GM19324 (cell line): ENCODE data around the gene FAM133A.

Source experiments
- ATAC-seq: cut with Tn5 transposase; IDR thresholded peaks from one replicate; pipeline ENCODE4 v1.9.1; 2021; ENCODE audit warnings: mild to moderate bottlenecking, moderate library complexity; ENCODE audit not compliant: unreplicated experiment, low FRiP score

FAM133A gene

DNA sequence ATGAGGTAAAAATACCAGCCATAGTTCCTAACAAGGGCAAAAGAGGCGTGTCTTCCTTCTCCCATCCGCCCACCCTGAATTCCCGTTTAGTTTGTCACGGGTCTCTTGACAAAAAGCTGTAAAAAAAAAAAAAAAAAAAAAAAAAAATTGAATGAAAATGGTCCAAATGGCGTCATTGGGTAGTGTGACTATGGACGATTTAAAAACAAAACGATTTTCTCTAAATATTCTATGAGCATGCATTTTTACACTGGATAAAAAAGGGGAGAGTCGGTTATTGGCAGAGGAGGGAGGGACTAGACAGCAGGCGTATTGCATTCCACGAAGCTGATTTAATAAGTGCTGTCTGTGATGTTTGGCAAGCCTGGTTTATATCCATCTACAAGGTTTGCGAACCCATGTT lies at the start of gene FAM133A:
Gene FAM133A (plus strand): TSS at position 338 of the 403 bp plus-strand sequence. CDS start 35,214 bp downstream, outside the sequence.
- ATAC-seq, result no peak

DNA sequence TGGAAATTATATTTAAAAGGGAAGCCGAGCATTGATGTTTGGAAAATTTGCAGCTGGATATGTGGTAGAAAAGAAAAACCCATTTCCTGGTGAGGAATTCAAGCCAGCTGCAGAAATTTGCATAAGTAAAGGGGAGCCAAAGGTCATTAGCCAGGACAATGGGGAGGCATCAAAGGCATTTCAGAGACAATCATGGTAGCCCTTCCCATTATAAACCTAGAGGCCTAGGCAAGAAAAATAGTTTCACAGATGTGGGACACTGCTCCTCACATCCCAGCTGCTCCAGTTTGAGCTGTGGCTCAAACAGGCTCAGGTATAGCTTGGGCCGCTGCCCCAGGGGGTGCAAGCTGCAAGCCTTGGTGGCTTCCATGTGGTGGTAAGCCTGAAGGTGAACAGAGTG lies 36.4 kb upstream of the FAM133A start:
- no peak for ATAC-seq

DNA sequence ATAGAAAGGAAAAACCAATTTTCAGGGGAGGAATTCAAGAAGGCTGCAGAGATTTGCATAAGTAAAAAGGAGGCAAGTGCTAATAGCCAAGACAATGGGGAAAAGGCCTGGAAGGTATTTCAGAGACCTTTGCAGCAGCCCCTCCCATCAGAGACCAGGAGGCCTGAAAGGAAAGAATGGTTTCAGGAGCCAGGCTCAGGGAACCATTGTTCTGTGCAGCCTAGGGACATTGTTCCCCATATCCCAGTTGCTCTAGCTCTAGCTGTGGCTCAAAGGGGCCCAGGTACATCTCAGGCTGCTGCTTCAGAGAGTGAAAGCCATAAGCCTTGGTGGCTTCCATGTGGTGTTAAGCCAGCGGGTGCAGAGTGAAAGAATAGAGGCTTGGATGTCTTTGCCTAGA lies 24.6 kb upstream of the FAM133A start:
- no peak for ATAC-seq

DNA sequence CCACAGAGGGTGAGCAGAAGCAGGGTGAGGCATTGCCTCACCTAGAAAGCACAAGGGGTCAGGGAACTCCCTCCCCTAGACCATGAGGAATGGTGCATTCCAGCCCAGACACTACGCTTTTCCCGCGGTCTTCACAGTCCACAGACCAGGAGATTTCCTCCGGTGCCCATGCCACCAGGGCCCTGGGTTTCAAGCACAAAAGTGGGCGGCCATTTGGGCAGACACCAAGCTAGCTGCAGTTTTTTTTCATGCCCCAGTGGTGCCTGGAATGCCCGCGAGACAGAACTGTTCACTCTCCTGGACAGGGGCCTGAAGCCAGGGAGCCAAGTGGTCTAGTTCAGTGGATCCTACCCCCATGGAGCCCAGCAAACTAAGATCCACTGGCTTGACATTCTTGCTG lies 13.4 kb upstream of the FAM133A start:
- no peak for ATAC-seq

DNA sequence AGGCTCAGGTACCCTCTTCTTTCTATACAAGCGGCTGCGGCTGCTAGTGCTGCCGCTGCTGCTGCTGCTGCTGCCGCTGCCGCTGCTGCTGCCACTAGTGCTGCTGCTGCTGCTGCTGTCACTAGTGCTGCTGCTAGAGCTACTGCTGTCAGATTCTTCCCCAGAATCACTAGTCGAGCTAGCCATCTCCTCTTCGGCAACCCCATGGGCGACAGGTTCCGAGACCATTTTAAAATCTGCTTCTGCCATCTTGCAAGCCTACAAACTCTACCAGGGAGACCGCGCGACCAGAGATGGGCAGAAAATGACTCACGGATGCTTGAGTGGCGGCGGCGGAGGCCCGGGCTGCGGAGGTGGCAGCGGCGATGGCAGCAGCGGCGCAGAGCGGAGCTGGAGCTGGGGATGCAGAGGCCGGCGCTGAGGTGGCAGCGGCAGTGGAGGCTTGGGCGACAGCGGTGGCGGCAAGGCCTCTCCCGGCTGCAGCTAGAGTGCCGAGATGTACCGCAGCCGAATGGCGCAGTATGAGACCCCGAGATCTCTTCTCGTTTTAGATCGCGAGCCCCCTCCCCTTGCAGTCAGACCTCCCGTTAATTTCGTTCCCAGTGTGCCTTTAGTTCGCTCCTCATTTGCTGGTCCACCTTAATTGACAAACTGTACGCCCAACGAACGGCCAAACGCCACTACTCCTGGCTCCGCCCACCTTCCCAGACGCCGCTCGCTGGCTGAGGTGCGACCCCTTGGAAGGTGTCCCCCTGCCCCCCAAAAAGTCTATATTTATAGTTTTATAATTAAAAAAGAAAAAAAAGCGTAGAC lies 744 bp upstream of the FAM133A start, which contains the start of gene NAP1L3:
Gene NAP1L3 (minus strand): TSS at position 523 of the 813 bp plus-strand sequence. CDS start 274 bp downstream, at position 249.
- ATAC-seq, result no peak

DNA sequence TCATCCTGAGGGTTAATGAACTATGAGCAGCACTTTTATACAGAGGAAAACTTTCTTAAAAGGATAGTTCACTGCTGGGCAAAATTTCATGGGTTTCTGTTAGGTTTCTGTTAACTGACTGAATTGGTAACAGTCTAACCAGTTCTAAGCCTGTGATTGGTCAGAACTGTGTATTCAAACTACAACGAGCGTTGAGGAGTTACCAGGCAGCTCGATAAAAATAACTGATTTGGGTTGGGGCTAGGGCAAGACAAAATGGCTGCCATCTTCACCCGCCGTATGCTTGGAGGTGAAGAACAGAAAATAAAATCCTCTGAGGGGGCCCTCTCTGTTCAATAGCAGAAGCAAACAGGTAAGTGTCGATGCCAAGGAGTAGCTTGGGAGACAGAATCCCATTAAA lies 22.0 kb downstream of the FAM133A start:
- ATAC-seq, result no peak

DNA sequence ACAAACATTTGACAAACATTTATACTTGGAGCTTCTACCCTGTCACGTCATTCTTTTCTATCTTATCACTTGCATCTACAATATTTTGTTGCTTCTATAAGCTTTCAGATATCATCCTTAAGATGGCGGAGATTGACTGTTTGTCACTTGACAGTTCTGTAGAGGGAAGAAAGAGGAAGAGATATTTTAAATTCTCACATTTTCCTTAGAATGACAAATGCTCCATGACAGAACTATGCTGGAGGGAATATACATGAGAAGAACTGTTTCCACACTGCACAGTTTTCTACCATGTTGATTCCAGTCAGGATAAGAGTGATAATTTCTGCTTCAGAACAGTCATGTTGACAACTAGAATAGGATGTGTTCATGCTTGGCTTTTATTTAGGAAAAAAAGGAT lies 29.7 kb downstream of the FAM133A start:
- ATAC-seq, result no peak

DNA sequence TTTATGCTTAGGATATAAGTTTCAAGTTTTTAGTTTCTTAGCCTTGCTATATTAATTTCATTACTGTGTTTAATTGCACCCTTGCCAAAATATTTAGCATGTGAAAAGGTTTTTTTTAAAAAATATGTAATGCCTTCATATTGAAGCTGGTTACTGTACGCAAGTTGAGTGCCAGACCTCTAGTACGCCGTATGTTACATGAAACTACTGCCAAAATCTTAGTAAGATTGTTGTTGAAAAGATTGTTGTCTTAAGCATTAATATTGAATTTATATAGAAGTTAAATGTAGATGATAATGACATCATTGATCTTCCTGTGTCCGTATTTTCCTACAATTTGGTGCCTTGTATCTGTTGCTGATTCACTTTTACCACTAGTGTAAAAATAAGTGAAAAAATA lies 37.1 kb downstream of the FAM133A start:
- no peak for ATAC-seq

DNA sequence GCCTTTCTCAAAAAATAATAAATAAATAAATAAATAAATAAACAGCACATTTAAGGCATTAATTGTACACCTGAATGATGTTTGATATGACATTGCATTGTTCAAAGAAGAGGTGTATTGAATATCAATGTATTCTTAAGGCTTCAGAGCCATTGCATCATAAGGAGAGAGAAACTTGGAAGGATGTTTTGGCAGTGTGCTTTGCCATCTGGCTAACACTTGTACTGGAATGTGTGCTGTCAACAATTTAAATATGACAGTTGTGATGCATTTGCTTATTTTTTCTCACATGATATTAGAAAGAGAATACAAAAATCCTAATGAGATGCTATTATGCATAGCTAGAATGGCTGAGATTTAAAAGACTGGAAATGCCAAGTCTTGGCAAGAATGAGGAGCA lies 67.8 kb downstream of the FAM133A start:
- no peak for ATAC-seq

DNA sequence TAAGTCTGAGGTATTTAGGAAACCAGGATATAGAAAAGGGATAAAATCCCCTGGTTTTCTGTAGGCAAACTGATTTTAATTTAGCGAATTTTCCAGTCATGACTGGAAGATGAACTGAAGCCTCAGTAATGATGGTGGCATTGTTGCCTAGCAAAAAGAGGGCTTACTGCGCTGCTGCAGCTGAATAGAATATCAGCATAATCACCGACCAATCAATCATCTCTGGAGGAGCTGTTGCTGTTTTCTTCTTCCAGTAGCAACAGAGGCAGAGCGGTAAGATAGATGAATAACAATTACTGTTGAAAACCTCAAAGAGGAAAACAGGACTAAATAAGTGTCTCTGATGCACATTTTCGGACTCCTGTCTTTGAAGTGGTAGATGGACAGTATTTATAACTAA lies 86.2 kb downstream of the FAM133A start:
- no peak for ATAC-seq
